D721Med (cell line): Measurements from ENCODE around the gene RBM5.

Experiments
- DNase-seq: peaks from one replicate; pipeline ENCODE4 v3.0.0; 2011; ENCODE audit warnings: low spot score; ENCODE audit not compliant: insufficient read length
- FAIRE-seq: peaks from 2 replicates; lab custom pipeline; 2011; peaks lifted over from hg19 to GRCh38; lab: Jason Lieb, UNC
- CTCF ChIP-seq: IDR thresholded peaks from 2 replicates; pipeline ENCODE4 v1.5.1; 2012; ENCODE audit warnings: mild to moderate bottlenecking, control low read depth; ENCODE audit not compliant: insufficient read depth; ENCODE audit errors: missing control alignments

Gene RBM5

GRCh38 chr3:50125541-50126286 lies 37.0 kb downstream of the RBM5 start:
- FAIRE-seq (no peak), DNase-seq (no peak)
- no peak for TF ChIP-seq CTCF

GRCh38 chr3:50126287-50127211 lies 37.8 kb downstream of the RBM5 start:
- no peak for DNase-seq
- FAIRE-seq: no peak
- TF ChIP-seq CTCF: no peak

GRCh38 chr3:50127251-50127691 lies 38.6 kb downstream of the RBM5 start:
- DNase-seq (no peak), FAIRE-seq (no peak)
- TF ChIP-seq CTCF: no peak

GRCh38 chr3:50128001-50128400 lies 39.3 kb downstream of the RBM5 start:
- FAIRE-seq: no peak
- DNase-seq: no peak
- TF ChIP-seq CTCF: no peak

GRCh38 chr3:50130436-50130835 lies 41.7 kb downstream of the RBM5 start:
- TF ChIP-seq CTCF: no peak
- FAIRE-seq (no peak), DNase-seq (no peak)

GRCh38 chr3:50132421-50133282 lies 43.9 kb downstream of the RBM5 start:
- no peak for TF ChIP-seq CTCF
- peak; percentile 53 for FAIRE-seq
- no peak for DNase-seq
